Breast epithelium (tissue), 4 donors: ENCODE data around the gene ADAMTS17. TPM values are rescaled to one million over a fixed set of nuclear protein-coding genes. Genes with fewer than 3 reads are reported as not detected.
"Not testable (repeated sequence)": the region's sequence is repeated elsewhere in the genome, so short reads cannot be mapped to it uniquely, and the experiment has no call there.

Source experiments
- DNase-seq, 2 donors: peaks; one replicate each; pipeline ENCODE4 v3.0.0-alpha.2; 2019; ENCODE audit warnings: low spot score in 2 of 2
- H3K27ac ChIP-seq, 2 donors: fragments of 200-600 bp; sonication (generic) in 1 of 2; one replicate each; pipeline ENCODE4 v1.5.1; 2016 to 2019; ENCODE audit warnings: mild to moderate bottlenecking in 1 of 2
- H3K27me3 ChIP-seq, 2 donors: fragments of 200-600 bp; sonication (generic) in 1 of 2; one replicate each; pipeline versions ENCODE4 v1.5.1 to v1.6.0; 2017 to 2019; ENCODE audit warnings: control low read depth in 1 of 2, mild to moderate bottlenecking in 1 of 2
- H3K36me3 ChIP-seq: fragments of 200-600 bp; one replicate; pipeline ENCODE4 v1.5.1; 2019
- H3K4me1 ChIP-seq, 2 donors: fragments of 200-600 bp; sonication (generic); one replicate each; pipeline ENCODE4 v1.5.1; 2016 to 2019; ENCODE audit warnings: control low read depth in 1 of 2
- H3K4me3 ChIP-seq, 3 donors: fragments of 200-600 bp; sonication (generic); 1 replicate in 2 of 3; 2 replicates in 1 of 3; pipeline ENCODE4 v1.5.1; 2016 to 2019; ENCODE audit warnings: mild to moderate bottlenecking in 3 of 3, moderate library complexity in 2 of 3
- H3K9me3 ChIP-seq, 2 donors: fragments of 200-600 bp; sonication (generic) in 1 of 2; one replicate each; pipeline ENCODE4 v1.5.1; 2016 to 2019; ENCODE audit warnings: control low read depth in 1 of 2
- CTCF ChIP-seq, 3 donors: fragments of 450-650 bp; IDR thresholded peaks; one replicate each; pipeline ENCODE4 v1.5.1; 2016 to 2017; ENCODE audit warnings: antibody characterized with exemption in 3 of 3, mild to moderate bottlenecking in 3 of 3, moderate library complexity in 3 of 3
- POLR2A ChIP-seq: fragments of 450-650 bp; IDR thresholded peaks from one replicate; pipeline ENCODE4 v1.6.1; 2016; ENCODE audit warnings: antibody characterized with exemption, mild to moderate bottlenecking, moderate library complexity
- POLR2AphosphoS5 ChIP-seq, 3 donors: sonication (generic); formaldehyde crosslinking; IDR thresholded peaks; one replicate each; pipeline ENCODE4 v1.6.1; 2017; ENCODE audit warnings: antibody characterized with exemption in 3 of 3
- intact Hi-C: fragments of 100-400 bp; cut with DNase I; formaldehyde crosslinking; loops from one replicate; pipeline ENCODE4 v1.15.1; 2023; ENCODE audit warnings: low total_unique reads
- total RNA-seq, 3 donors: library from RNA; depleted of rRNA; stranded (reverse); fragments of >200 nt; gene quantifications; one replicate each; pipeline ENCODE4 v1.1.0, GENCODE V29; 2016

The ADAMTS17 gene
- total RNA-seq, 3 donors from 2014 or later: 5.1 to 8.0 (median 5.9) TPM

DNA sequence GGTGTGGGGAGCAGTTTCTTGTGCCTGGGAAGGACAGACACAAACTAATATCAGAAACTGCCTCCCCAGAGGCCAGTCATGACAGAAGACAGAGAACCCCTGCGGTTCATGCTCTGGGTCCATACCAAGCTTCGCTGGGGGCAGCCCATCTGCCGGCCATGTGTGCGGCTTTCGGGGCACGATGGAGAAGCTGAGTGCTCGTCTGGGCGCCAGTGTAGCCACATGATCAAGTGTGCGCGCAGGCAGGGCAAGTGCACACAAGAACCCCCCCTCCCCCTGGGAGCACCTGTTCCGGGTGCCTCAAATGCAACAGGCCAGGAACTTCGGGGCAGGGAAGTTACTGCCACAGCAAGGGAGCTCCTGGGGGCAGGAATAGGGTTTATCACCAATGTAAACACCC, 1.8 kb downstream of the ADAMTS17 start:
- no peak for TF ChIP-seq CTCF (IDR thresholded peaks at IDR 0.05)
- no peak for TF ChIP-seq POLR2AphosphoS5 (IDR thresholded peaks at IDR 0.05)
- TF ChIP-seq POLR2A: no peak
- H3K27ac ChIP-seq: no peak overlapping the region
- H3K4me3 ChIP-seq: no peak overlapping the region
- no peaks in the 10 kb centered on the region for H3K9me3 ChIP-seq
- H3K27me3 ChIP-seq: no peaks in the 10 kb centered on the region
- no peaks in the 10 kb centered on the region for H3K4me1 ChIP-seq
- intact Hi-C loops: loop anchor here (5.0 to 10.0 kb wide), 2 partner anchors 187 to 425 kb away; partner anchors contain the start of gene CERS3
- DNase-seq: no peak
- no peaks in the 10 kb centered on the region for H3K36me3 ChIP-seq

DNA sequence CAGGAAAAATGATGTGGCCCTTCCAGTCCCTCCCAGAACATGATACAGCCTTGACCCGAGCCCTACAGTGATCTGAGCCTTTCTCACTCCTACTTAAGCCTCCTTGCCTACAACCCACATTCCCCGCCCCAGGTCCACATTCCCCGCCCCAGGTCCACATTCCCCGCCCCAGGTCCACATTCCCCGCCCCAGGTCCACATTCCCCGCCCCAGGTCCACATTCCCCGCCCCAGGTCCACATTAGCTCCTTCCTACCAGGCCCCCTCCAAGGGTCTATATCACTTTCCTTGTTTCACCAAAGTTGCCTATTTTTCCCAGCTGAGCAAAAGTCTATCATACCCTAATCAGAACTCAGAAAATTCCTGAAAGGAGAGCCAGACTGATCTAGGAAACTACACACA, 2.3 kb downstream of the ADAMTS17 start:
- H3K9me3 ChIP-seq, H3K27ac ChIP-seq, DNase-seq, H3K4me3 ChIP-seq, H3K27me3 ChIP-seq, H3K4me1 ChIP-seq, H3K36me3 ChIP-seq: not testable (repeated sequence)
- intact Hi-C loops: loop anchor here (10.0 kb wide), 1 partner anchor 425 kb away; no protein-coding TSS in a partner anchor

- peak overlapping the region in 1 of 3 donors; percentile 7 for H3K4me3 ChIP-seq
- TF ChIP-seq POLR2AphosphoS5 (IDR thresholded peaks at IDR 0.05) (peak in 1 of 3 donors; percentile 47), POLR2A (no peak), CTCF (IDR thresholded peaks at IDR 0.05) (peak; percentile 22 to 87 (median 83))
Observed at GRCh38 chr15:100338971-100339444, 2.8 kb downstream of the ADAMTS17 start.

GRCh38 chr15:100338247-100338646, 3.5 kb downstream of the ADAMTS17 start:
- Histone ChIP-seq H3K4me3 (no peak overlapping the region), H3K9me3 (no peaks in the 10 kb centered on the region), H3K27me3 (no peaks in the 10 kb centered on the region), H3K27ac (no peak overlapping the region), H3K36me3 (no peaks in the 10 kb centered on the region), H3K4me1 (no peaks in the 10 kb centered on the region)
- TF ChIP-seq POLR2AphosphoS5 (IDR thresholded peaks at IDR 0.05) (no peak), CTCF (IDR thresholded peaks at IDR 0.05) (no peak), POLR2A (no peak)
- no peak for DNase-seq
- intact Hi-C loops: loop anchor here (10.0 kb wide), 1 partner anchor 423 kb away; no protein-coding TSS in a partner anchor

More at GRCh38 chr15:100338971-100339444, 2.8 kb downstream of the ADAMTS17 start:
- intact Hi-C loops: loop anchor here (10.0 kb wide), 1 partner anchor 424 kb away; no protein-coding TSS in a partner anchor
- DNase-seq: peak in 1 of 2 donors; percentile 72
- Histone ChIP-seq H3K27ac (no peak overlapping the region), H3K4me1 (no peaks in the 10 kb centered on the region), H3K9me3 (no peaks in the 10 kb centered on the region), H3K27me3 (no peaks in the 10 kb centered on the region), H3K36me3 (no peaks in the 10 kb centered on the region)

DNA sequence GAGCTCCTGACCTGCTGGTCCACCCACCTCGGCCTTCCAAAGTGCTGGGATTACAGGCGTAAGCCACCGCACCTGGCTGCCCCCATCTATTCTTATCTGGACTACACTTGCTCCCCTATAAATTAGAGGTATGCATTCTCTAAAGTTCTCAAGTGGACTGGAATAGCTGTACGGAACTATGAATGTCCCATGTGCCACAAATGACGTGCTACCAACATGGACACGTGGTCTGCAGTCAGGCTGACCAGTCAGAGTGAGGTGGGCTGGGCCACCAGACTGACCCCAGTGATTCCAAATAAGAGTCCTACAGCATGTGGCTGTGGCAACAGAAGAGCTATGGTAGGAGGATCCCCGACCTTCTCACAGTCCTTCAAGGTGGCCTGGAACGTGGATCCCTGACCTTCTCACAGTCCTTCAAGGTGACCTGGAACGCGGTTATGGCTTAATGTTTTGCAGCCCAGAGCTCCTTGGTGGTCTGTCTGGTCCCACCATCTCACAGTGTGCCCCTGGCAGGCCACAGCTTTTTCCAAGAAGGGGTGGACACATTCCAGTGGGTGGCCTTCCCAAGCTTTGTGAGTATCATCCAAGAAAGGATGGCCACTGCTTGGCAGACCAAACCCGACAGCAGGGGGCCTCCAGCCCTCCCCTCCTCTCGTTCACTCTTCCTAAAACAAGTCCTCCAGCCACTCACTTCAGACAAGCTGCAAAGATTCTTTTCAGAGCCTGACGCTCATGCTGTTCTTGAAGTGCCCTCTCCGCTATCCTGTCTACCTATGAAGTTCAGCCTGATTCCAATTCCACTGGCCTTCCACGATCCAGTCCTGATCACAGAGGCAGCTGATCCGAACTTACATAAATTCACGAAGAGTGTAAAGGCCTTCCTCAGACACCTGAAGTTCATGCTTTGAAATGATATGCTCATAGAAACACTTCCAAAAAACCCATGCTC, 4.4 kb downstream of the ADAMTS17 start:
- Histone ChIP-seq H3K4me3 (no peak overlapping the region), H3K9me3 (no peaks in the 10 kb centered on the region), H3K27ac (no peak overlapping the region), H3K36me3 (no peaks in the 10 kb centered on the region), H3K4me1 (no peaks in the 10 kb centered on the region), H3K27me3 (no peaks in the 10 kb centered on the region)
- TF ChIP-seq CTCF (IDR thresholded peaks at IDR 0.05) (no peak), POLR2A (no peak), POLR2AphosphoS5 (IDR thresholded peaks at IDR 0.05) (no peak)
- intact Hi-C loops: loop anchor here (10.0 kb wide), 1 partner anchor 423 kb away; no protein-coding TSS in a partner anchor
- no peak for DNase-seq
